SU-DHL-6 (cell line): ENCODE results near the gene TLR6.

Experiments
- CTCF ChIP-seq: fragments of 200-600 bp; sonication (generic); IDR thresholded peaks from one replicate; pipeline ENCODE4 v1.5.1; 2017; ENCODE audit warnings: antibody characterized with exemption, mild to moderate bottlenecking, low read length, moderate library complexity; ENCODE audit not compliant: insufficient read depth, poor library complexity, severe bottlenecking
- EZH2phosphoT487 ChIP-seq: fragments of 200-600 bp; sonication (generic), shearing (Covaris generic); conservative IDR thresholded peaks from 2 replicates; pipeline ENCODE4 v1.6.1; 2018; ENCODE audit warnings: mild to moderate bottlenecking, antibody characterized with exemption, low read length, moderate library complexity, mixed read lengths

GRCh38 chr4:38802561-38803355 lies 53.9 kb downstream of the TLR6 start:
- no peak for TF ChIP-seq CTCF
- no peak for TF ChIP-seq EZH2phosphoT487
